Measurements from ENCODE around the gene TMEM63A.
"Not testable (repeated sequence)": the region's sequence is repeated elsewhere in the genome, so short reads cannot be mapped to it uniquely, and the experiment has no call there.

Gene TMEM63A

DNA sequence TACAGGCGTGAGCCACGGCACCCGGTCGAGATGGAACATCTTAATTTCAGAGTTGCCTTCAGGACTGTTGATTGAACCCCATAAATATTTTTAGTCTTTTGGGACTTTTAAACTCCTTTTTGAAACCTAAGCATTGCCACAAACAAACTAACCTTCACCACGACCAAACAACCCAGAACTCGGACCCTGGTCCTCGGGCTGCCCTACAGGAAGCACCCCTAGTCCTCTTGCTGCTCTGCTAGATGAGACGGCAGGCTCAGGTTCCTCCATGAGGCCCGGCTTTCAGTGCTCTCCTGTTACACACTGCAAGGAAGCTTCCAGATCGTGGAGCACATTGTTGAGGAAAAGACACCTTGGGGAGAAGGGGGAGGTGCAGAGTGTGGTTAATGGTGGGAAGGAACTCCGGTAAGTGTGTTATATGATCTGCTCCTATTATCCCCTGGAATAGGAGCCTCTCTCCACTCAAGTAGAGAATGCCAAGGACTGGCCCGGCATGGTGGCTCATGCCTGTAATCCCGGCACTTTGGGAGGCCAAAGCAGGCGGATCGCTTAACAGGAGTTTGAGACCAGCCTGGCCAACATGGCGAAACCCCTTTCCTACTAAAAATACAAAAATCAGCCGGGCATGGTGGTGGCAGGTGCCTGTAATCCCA, 66.5 kb downstream of the TMEM63A start:
- no peak for DNase-seq

- not testable (repeated sequence) for DNase-seq
Observed at GRCh38 chr1:225815090-225815489, 67.1 kb downstream of the TMEM63A start.

- DNase-seq = no peak
Observed at GRCh38 chr1:225814381-225814780, 67.8 kb downstream of the TMEM63A start.

- DNase-seq = no peak
Observed at GRCh38 chr1:225813214-225813964, 68.8 kb downstream of the TMEM63A start.

- DNase-seq = no peak
Observed at GRCh38 chr1:225812488-225813213, 69.5 kb downstream of the TMEM63A start.

- DNase-seq = no peak
Observed at GRCh38 chr1:225811622-225812487, 70.3 kb downstream of the TMEM63A start.

DNA sequence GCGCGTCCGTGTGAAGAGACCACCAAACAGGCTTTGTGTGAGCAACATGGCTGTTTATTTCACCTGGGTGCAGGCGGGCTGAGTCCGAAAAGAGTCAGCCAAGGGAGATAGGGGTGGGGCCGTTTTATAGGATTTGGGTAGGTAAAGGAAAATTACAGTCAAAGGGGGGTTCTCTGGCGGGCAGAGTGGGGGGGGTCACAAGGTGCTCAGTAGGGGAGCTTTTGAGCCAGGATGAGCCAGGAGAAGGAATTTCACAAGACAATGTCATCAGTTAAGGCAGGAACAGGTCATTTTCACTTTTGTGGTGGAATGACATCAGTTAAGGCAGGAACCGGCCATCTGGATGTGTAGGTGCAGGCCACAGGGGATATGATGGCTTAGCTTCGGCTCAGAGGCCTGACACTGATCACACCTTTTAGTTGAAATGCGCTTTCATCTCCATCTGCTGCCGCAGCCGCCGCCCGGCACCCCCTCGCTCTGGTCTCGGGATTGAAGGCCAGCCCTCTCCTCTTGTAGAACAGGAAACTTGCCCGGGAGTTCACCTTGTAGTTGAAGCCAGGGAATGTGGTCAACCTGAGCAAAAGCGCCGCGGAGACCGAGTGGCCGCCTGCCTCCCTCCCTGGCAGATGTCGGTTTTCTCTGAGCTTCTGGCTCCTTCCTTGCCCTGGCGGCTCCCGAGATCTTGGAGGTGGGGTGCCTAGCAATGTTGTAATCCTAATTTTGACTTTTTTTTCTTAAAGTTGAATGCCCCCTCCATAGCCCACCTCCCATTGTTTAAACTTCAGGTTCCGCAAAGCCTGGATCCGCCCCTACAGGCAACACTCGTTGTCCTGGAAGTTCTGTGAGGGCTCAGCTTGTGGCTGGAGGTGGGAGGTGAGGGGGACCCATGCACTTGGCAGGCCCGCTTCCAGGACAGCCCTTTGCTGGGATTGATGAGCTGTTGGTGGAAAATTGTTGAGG, 71.3 kb downstream of the TMEM63A start:
- DNase-seq = not testable (repeated sequence)

DNA sequence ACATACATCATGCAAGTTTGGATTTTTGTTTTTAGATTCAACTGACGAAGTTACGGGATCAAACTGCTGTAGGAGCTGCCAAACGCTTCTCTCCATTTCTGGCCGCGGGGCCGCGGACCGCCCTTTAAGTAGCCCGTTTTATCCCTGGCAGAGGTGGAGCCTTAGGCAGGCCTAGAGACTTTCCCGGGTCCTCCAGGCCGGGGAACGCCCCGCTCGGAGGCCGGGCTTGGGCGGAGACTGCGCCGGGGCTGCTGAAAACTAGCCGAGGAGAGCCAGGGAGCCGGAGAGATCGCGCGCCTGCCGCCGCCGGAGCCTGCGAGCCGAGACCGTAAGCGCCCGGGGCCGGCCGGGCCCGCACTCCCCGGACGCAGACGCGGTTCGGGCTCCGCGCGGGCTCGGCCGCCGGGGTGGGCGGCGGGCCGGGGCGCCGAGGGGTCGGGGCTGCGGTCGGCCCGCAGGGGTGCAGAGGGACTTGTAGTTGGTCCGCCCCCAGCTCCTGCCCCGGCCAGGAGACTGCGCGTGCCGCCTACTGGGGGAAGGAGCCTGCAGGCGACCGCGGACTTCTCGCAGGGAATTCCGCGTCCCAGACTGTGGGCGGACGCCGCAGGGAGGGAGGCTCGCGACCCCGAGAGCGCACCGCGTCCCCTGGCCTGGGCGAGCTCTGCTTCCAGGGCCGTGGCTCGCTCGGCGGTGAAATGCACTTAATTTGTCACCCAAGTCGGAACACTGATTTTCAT, 72.2 kb downstream of the TMEM63A start, which contains the start of gene EPHX1:
TSS of gene EPHX1 (plus strand) at position 283 of the 737 bp plus-strand sequence. CDS start 18,606 bp downstream, outside the sequence.
- DNase-seq = peak; percentile 40

DNA sequence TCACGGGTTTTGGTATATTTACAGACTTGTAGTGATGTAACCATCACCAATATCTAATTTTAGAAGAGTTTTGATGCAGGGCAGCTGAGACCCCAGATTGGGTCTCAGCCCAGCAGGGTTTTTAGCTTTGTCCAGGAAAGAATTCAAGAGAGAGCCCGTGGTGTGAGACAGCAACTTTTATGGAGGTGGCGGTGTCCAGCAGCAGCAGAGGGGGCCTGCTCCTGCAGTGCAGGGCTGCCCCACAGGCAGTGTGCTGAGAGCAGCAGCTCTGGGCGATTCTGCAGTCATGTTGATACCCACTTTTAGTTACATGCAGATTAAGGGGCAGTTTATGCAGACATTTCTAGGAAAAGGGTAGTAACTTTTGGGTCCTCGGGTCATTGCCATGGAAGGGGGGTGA, 74.0 kb downstream of the TMEM63A start:
- DNase-seq = no peak

DNA sequence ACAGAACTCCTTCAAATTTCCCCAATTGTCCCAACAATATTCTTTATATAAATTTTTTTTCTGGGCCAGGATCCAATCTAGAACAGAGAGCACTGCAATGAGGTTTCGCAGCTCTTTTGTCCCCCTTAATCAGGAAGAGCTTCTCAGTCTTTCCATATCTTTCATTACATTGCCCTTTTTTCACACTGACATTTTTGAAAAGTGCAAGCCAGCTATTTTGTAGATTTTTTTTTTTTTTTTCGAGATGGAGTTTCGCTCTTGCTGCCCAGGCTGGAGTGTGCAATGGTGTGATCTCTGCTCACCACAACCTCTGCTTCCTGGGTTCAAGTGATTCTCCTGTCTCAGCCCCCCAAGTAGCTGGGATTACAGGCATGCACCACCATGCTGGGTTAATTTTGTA, 75.4 kb downstream of the TMEM63A start:
- DNase-seq = not testable (repeated sequence)

- no peak for DNase-seq
Observed at GRCh38 chr1:225806249-225806648, 75.9 kb downstream of the TMEM63A start.

DNA sequence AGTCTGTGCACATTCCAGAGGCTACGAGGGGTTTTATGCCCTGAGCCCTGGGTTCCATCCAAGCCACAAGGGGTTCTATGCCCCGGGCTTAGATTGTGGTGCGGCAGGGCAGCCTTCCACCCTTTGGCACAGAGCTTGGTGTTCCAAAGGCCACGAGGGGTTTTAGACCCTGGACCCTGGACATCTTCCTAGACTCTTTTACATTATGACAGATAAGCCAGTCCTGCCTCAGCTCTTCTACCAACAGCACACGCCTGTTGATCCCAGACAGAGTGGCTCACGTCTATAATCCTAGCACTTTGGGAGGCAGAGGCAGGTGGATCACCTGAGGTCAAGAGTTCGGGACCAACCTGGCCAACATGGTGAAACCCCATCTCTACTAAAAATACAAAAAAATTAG, 81.0 kb downstream of the TMEM63A start:
- DNase-seq = not testable (repeated sequence)

DNA sequence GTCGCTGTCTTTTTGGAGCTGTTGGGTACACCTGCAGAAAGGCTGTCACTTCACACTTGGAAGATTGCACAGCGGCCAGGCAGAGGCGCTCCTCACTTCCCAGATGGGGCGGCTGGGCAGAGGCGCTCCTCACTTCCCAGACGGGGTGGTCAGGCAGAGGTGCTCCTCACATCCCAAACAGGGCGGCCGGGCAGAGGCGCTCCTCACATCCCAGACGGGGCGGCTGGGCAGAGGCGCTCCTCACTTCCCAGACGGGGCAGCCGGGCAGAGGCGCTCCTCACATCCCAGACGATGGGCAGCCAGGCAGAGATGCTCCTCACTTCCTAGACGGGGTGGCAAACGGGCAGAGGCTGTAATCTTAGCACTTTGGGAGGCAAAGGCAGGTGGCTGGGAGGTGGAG, 86.1 kb downstream of the TMEM63A start:
- DNase-seq = not testable (repeated sequence)

Measured in activated gamma-delta T cell treated with Interleukin-2 at 50 U/mL for 16 hours (primary cell).